HEK293T (cell line): Measurements from ENCODE around the gene EHD4.

Source experiments
- FOXK2 ChIP-seq: fragments of 450-650 bp; IDR thresholded peaks from 2 replicates; pipeline ENCODE4 v1.6.1; 2016; ENCODE audit warnings: mild to moderate bottlenecking
- SP1 ChIP-seq: fragments of 450-650 bp; IDR thresholded peaks from 2 replicates; pipeline ENCODE4 v1.6.1; 2017
- TARDBP ChIP-seq: fragments of 450-650 bp; IDR thresholded peaks from 2 replicates; pipeline ENCODE4 v1.6.1; 2016

- no peak for TF ChIP-seq SP1
- no peak for TF ChIP-seq FOXK2
- no peak for TF ChIP-seq TARDBP
Observed at GRCh38 chr15:41983621-41984571, 11.5 kb upstream of the EHD4 start.
